AG10803 (cell line): ENCODE measurements around the gene TREM1.

Experiments
- DNase-seq: peaks from one replicate; pipeline ENCODE4 v3.0.0; 2010; ENCODE audit warnings: low read depth
- H3K4me3 ChIP-seq: 2 replicates; pipeline ENCODE4 v1.5.1; 2011; ENCODE audit warnings: mild to moderate bottlenecking, low read length, control low read depth
- TF ChIP-seq, protein P1 (sequence below): conservative IDR thresholded peaks from 2 replicates; pipeline ENCODE4 v1.5.1; 2011; ENCODE audit warnings: mild to moderate bottlenecking, low read length, control low read depth, inconsistent platforms

The TREM1 gene

DNA sequence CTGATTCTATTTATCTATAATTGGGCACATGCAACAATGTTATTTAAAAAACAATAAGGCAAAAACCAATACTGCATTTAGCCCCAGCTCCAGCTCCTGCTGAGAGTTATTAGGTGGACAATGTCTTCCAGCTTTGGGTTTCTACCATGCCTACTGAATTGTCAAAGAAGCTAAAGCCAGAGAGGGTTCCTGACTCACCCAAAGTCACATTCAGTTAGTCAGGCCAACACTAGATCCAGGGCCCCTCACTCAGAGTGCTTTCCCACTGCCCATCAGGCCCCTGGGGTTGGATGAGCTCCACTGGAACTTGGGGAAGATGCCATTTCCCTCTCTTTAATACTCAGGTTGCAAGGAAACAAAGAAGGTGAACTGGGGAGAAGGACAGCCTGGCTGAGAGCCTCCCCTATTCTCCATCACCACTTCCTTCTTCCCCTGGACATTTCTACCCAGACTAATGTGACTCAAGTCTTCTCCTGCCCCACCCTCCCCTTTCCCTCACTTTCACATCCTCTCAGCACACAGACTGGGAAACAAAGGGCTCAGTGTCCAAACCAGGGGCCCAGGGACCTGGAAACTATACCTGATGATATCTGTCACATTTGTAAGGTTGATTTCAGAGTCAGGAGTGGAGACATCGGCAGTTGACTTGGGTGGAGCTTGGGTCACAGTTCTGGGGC is 6.0 kb downstream of the TREM1 start:
- H3K4me3 ChIP-seq = no peak overlapping the region
- TF ChIP-seq, protein P1, sequence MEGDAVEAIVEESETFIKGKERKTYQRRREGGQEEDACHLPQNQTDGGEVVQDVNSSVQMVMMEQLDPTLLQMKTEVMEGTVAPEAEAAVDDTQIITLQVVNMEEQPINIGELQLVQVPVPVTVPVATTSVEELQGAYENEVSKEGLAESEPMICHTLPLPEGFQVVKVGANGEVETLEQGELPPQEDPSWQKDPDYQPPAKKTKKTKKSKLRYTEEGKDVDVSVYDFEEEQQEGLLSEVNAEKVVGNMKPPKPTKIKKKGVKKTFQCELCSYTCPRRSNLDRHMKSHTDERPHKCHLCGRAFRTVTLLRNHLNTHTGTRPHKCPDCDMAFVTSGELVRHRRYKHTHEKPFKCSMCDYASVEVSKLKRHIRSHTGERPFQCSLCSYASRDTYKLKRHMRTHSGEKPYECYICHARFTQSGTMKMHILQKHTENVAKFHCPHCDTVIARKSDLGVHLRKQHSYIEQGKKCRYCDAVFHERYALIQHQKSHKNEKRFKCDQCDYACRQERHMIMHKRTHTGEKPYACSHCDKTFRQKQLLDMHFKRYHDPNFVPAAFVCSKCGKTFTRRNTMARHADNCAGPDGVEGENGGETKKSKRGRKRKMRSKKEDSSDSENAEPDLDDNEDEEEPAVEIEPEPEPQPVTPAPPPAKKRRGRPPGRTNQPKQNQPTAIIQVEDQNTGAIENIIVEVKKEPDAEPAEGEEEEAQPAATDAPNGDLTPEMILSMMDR = no peak
- DNase-seq = no peak

DNA sequence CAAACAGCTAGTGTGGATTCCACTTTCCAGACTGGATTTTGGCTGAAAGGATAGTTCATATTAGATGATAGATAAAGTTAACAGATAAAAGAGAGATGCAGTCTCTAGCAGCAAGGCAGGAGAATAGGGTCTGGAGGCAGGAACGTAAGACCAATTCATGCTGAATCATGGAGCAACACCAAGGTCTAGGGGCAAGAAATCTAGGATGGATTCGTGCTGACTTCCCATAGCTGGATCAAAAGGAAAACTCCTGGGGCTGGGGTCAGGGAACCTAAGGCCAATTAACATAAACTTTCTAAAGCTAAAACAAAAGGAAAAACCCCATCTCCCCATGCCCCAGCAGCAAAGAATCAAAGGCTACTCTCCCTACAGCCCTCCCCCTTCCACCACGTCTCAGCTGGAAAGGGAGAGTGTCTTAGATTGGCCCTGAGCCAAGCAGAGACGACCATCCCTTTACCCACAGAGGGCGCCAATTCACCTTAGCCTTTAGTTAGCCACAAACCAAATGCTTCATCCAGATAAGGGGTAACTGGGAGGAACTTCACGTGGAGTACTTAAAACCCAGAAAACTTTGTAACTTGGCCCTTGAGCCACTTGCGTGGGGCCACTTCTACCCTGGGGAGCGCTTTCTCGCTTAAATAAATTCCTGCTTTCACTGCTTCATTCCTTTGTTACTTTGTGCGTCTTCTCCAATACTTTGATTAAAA is 7.6 kb downstream of the TREM1 start:
- DNase-seq = peak; percentile 18
- TF ChIP-seq, protein P1 = 0 out of 2 replicates have a peak, but pooled peaks have one; percentile 26

DNA sequence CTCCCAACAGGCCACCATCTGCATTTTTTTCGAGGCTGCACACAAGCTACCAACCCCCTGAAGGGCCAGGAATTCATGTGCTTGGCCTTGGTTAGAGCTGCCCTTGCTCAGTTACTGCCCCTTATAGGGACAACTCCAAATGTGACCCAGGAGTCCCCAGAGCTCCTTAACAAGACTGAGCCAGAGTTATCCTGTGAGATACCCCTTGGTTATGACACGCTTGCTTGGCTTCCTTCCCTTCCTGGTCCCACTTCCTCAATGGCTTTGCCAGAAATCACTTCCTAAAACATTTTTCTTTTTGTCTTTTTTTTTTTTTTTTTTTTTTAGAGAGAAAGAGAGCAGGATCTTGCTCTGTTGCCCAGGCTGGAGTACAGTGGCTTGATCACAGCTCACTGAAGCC is 8.9 kb downstream of the TREM1 start:
- TF ChIP-seq, protein P1 = no peak
- no peak overlapping the region for H3K4me3 ChIP-seq
- no peak for DNase-seq

More for the DNA sequence above, 7.6 kb downstream of the TREM1 start:
- no peak overlapping the region for H3K4me3 ChIP-seq

DNA sequence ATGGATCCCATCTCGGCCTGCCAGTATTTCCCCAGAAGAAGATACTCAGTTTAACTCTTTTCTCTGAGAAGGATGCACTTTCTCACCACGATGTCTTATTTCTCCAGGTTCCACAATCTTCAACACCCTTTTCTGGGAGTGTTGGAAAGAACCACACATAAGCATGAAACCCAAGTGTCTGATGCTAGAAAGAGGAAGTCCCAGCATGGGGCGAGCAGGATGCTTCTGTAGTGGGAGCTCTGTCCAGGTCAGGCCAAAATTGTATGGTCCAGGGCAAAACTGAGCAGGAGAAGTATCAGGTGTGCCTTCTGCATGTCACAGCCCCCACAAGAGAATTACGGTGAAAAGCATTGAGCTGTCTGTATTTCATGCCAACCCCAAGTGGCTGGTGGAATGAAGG is 11.0 kb downstream of the TREM1 start:
- H3K4me3 ChIP-seq = no peak overlapping the region
- no peak for DNase-seq
- TF ChIP-seq, protein P1 = no peak

DNA sequence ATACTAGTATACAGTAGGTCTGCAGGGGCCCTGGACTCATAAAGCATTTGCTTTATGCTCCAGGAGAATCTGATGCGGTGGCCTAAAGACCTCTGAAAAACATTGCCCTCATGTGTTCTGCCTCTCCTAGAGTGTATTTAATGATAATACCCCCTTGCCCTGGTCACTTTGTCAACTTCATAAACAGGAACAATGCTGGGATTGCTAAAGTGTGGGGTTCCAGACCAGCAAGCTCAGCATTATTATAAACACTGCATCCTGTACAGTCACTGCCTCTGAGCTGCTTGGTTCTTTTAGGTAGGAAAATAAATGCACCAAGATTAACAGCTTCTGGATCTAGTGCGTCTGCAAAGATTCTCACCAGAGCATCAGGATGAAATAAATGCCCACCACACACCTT is 12.2 kb downstream of the TREM1 start:
- no peak for DNase-seq
- no peak overlapping the region for H3K4me3 ChIP-seq
- TF ChIP-seq, protein P1 = no peak

DNA sequence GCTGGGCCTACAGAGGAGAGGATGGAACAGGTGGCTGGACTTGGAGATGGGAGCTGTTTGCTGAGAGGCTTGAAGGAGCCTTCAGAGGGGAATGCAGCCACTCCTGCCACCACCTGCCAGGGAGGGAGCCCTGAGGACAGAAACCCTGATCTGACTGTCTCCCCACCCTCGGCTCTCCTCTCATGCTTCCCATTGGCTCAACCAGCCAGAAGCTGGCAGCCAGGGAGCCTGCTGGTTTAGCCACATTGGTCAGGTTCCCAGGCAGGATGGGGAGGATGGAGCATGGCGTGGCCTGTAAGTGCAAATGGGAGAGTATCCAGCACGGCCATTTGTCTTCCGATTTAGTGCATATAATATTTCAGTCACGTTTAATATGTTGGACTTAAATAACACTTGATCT is 12.8 kb downstream of the TREM1 start:
- H3K4me3 ChIP-seq = no peak overlapping the region
- no peak for DNase-seq
- TF ChIP-seq, protein P1 = no peak

DNA sequence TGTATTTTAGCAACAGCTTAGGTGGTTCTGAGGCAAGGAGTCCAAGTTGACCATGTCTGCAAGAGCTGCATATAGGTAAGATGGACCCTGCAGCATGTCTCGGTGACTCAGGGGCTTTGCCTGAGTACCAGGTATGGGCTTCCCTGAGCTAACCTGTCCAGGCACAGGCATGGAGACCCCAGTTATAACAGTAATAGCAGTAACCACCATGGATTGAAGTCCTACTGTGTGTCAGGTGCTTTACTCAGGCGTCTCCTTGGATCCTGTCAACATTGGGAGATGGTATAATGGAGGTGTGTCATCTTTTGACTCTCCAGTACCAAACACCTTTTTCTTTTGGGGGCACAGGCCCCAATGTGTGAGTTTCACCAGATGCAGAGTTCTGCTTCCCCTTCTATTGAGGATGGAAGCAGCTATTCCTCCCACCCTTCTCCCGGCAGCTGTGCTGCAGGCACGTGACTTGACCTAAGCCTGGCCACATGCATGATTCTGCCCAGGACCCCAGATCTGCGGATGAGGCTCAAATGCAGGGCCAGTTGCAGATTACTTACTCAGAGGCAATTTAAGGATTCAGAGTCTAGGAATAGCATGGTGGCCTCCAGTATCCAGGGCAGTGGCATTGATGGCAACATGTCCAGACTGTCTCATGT is 13.8 kb downstream of the TREM1 start:
- TF ChIP-seq, protein P1 = no peak
- no peak overlapping the region for H3K4me3 ChIP-seq
- no peak for DNase-seq
